ENCODE results near the gene NFE2L2.

GRCh38 chr2:177298191-177298590 is 33.7 kb upstream of the NFE2L2 start:
- TF ChIP-seq POLR2G (IDR thresholded peaks at IDR 0.05; ENCODE audit: low read depth, low read length), result no peak
- TF ChIP-seq ZBTB5 (IDR thresholded peaks at IDR 0.05), result no peak
- TF ChIP-seq CTCF (IDR thresholded peaks at IDR 0.05 in 2 of 3, conservative IDR thresholded peaks at IDR 0.05 in 1 of 3; ENCODE audit: insufficient read depth in 2 of 3, low read depth in 1 of 3, low read length in 3 of 3), result no peak
- no peak for TF ChIP-seq EHMT2 (IDR thresholded peaks at IDR 0.05)
- no peak for TF ChIP-seq PCBP1 (IDR thresholded peaks at IDR 0.05; ENCODE audit: low read depth, low read length, poor library complexity, severe bottlenecking)
- no peak for TF ChIP-seq ZNF76 (CRISPR knock-in tag; IDR thresholded peaks at IDR 0.05; ENCODE audit: borderline replicate concordance)
- no peak for TF ChIP-seq FOXM1 (IDR thresholded peaks at IDR 0.05; ENCODE audit: low read depth)
- no peak for TF ChIP-seq FOXM1 (CRISPR knock-in tag; IDR thresholded peaks at IDR 0.05; ENCODE audit: low read depth)
- no peak for TF ChIP-seq SMARCA4 (IDR thresholded peaks at IDR 0.05)
- TF ChIP-seq USF1 (CRISPR knock-in tag; IDR thresholded peaks at IDR 0.05), result no peak

Measured in K562 (cell line).